ENCODE measurements around the gene DDIAS.

GRCh38 chr11:82906931-82907330, 5.4 kb downstream of the DDIAS start:
- TF ChIP-seq POLR2A (IDR thresholded peaks at IDR 0.05) = no peak
- TF ChIP-seq, protein P1, sequence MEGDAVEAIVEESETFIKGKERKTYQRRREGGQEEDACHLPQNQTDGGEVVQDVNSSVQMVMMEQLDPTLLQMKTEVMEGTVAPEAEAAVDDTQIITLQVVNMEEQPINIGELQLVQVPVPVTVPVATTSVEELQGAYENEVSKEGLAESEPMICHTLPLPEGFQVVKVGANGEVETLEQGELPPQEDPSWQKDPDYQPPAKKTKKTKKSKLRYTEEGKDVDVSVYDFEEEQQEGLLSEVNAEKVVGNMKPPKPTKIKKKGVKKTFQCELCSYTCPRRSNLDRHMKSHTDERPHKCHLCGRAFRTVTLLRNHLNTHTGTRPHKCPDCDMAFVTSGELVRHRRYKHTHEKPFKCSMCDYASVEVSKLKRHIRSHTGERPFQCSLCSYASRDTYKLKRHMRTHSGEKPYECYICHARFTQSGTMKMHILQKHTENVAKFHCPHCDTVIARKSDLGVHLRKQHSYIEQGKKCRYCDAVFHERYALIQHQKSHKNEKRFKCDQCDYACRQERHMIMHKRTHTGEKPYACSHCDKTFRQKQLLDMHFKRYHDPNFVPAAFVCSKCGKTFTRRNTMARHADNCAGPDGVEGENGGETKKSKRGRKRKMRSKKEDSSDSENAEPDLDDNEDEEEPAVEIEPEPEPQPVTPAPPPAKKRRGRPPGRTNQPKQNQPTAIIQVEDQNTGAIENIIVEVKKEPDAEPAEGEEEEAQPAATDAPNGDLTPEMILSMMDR (IDR thresholded peaks at IDR 0.05) = no peak

All from uterus (tissue), 2 donors.